HG02763 (cell line): ENCODE data around the gene IGFLR1.

ENCODE experiments used
- ATAC-seq: cut with Tn5 transposase; IDR thresholded peaks from one replicate; pipeline ENCODE4 v1.9.1; 2021; ENCODE audit warnings: mild to moderate bottlenecking, moderate library complexity; ENCODE audit not compliant: unreplicated experiment

IGFLR1 gene

GRCh38 chr19:35755550-35756376 is 13.5 kb upstream of the IGFLR1 start:
- no peak for ATAC-seq

GRCh38 chr19:35755131-35755549 is 12.9 kb upstream of the IGFLR1 start:
- no peak for ATAC-seq

GRCh38 chr19:35754370-35755130 is 12.3 kb upstream of the IGFLR1 start:
- ATAC-seq = no peak

DNA sequence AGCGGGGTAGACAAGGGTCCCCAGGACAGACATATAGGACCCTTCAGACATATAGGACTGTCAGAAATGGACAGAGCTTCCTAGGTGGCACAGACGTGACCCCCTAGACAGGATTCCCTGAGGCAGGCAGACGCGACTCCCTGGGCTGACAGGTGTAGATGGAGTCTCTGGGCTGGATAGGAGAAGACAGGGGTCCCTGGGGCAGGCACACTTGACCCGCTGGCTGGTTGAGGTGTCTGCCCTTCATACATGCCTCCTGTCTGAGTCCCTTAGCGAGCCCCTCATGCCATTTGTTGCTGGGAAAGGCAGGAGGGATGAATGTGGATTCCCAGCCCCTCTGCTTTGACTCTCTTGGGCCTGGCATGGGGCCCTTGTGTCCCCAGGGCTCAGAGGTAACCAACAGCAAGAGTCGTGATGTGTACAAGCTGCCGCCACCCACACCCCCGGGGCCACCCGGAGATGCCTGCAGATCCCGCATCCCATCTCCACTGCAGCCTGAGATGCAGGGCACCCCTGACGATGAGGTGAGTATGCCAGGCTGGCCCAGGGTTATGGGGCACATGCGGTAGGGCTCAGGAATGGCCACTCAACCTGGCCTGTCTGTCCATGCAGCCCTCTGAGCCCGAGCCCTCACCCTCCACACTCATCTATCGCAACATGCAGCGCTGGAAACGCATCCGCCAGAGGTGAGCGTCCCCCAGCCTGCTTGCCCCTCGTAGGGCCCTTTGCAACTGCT is 11.6 kb upstream of the IGFLR1 start:
- no peak for ATAC-seq

DNA sequence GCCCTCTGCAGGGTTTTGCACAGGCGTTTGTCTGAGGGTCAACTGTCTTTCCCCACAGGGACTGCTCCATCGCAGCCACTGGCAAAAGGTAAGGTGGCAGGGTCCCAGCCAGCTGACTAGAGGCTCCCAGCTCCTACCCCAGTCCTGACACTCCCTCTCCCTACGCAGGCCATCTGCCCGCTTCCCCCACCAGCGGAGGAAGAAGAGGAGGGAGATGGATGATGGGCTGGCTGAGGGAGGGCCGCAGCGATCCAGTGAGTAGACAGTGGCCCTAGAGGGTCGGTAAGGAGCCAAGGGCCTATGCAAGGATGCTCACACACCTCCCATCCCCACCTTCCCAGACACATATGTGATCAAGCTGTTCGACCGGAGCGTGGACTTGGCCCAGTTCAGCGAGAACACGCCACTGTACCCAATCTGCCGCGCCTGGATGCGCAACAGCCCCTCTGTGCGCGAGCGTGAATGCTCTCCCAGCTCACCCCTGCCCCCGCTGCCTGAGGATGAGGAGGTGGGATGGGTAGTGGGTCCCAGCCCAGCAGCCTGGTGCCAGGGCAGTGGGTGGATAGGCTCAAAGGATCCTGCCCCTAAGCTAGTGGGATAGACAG is 10.6 kb upstream of the IGFLR1 start:
- ATAC-seq = no peak

DNA sequence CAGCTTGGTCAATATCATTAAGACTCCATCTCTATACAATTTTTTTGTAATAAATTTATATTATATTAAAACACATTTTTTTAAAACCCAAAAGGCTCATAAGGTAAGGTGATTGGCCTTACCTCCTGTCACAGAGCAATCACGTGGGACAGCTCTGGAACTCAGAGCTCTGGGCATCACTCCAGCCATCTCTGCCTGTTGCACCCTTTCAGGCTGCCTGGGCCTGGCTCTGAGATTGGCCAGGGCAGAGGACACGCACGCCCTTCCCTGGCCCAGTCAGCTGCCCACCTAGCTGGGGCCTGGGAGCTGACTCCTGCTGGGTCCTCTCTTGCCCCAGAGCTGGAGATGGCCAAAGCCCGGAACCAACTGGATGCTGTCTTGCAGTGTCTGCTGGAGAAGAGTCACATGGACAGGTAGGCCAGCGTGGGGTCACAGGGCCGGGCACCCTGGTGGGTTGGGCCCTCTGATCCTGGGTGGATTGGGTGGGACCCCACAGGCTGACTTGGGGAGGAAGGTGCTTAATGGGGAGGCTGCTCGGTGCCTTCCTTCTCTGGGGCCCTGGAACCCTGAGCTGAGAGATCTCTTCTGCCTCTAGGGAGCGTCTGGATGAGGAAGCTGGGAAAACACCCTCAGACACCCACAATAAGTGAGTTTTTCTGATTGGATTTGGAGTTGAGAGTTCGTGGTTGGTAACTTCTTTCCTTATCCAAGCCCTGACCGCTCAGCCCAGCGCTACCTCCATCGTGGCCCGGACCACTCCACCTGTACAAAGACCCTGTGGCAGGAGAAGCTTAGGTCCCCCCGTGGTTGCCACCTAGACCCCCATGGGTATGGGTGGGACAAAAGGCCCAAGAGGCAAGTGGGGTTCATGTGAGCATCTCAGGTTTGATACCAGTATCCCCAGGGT is 9.8 kb upstream of the IGFLR1 start:
- no peak for ATAC-seq

- ATAC-seq = no peak
Measured at GRCh38 chr19:35750167-35750566, 7.9 kb upstream of the IGFLR1 start.

GRCh38 chr19:35748106-35749020 is 6.1 kb upstream of the IGFLR1 start, which contains the start of gene LIN37:
Gene LIN37, plus strand, starts transcription at chr19:35748576. Its CDS starts 149 bp downstream, at chr19:35748725.
- ATAC-seq = peak; percentile 77

- no peak for ATAC-seq
Measured at GRCh38 chr19:35746531-35746930, 4.3 kb upstream of the IGFLR1 start.

GRCh38 chr19:35746087-35746462 is 3.8 kb upstream of the IGFLR1 start:
- ATAC-seq = no peak

GRCh38 chr19:35745328-35746086 is 3.3 kb upstream of the IGFLR1 start, which contains the start of the genes PSENEN and U2AF1L4:
Gene PSENEN, plus strand, starts transcription at chr19:35745651. Its CDS starts 280 bp downstream, at chr19:35745931.
Gene U2AF1L4, minus strand, starts transcription at chr19:35745418. Its CDS starts 27 bp downstream, at chr19:35745391.
- peak; percentile 37 for ATAC-seq

DNA sequence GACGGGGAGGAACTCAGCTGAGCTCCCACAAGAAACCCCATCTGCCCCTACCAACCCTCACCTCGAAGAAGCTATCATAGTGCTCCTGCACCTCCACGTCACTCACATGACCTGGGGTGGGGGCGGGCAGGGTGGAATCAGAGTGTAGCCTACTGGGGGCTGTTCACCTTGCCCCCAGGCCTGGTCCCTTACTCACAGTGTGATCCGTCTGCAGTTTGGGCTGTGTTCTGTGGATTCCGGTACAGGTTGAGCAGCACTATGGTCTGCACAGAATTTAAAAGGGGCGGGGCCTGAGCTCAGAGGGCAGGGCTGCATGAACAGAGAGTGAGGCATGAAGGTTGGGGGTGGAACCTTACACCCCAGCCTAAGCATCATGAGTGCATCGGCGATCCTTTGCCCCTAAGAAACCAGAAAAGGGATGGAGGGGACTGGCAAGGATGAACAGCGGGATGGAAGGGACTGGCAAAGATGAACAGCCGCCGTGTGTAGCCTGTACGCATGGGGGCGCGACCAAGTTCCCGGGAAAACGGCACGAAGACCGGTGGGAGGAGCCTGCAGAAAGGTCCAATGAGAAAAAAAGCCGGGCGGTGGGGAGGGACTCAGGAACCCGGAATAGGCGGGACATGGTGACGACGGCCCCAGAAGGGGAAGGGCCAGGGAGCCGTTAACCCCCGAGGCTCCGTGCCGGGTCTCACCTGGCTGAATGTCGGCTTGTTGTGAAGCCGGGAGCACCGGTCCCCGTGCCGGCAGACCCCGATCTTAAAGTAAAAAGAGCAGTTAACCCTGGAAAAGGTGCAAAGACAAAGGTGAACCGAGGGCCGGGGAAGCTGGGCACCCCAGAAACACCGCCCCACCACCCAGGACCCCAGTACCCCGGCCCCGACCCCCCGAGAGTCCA is 2.4 kb upstream of the IGFLR1 start:
- ATAC-seq = no peak

- no peak for ATAC-seq
Measured at GRCh38 chr19:35743640-35744429, 1.6 kb upstream of the IGFLR1 start.

GRCh38 chr19:35741203-35741515 is 1.1 kb downstream of the IGFLR1 start:
- ATAC-seq = no peak

DNA sequence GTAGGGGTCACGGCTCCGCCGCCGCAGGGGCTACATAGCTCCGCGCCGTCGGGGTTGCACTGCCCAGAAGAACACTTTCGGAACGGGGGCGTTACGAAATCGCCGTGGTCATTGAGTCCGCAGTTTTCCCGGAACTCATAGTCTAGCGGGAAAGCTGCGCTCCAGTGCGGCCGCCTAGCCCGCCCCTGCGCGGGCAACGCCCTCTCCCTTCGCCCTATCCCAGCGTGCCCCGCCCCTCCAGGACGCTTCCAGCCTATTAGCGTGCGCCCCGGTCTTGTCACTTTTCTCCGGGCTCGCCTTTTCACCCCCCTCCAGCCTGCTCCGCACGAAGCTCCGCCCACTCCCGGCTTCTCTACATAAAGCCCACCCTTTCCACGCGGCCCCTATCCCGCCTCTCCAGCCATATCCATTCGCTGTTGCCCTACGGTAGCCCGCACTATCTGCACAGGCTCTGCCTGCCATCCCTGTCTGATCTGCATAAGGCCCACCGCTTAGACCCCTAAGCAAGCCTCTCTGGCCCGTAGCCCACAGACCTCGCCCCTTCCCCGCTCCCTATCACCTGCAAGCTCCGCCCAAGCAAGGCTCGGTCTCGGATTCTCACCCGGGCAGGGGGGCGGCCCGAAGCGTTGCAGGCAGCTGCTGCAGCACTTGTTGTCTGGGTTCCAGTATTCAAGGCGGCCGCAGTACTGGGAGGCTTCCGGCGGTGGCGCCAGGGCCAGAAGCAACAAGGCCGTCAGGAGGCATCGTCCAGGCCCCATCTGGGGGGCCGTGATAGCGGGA is 1.6 kb downstream of the IGFLR1 start:
- ATAC-seq = peak; percentile 57

DNA sequence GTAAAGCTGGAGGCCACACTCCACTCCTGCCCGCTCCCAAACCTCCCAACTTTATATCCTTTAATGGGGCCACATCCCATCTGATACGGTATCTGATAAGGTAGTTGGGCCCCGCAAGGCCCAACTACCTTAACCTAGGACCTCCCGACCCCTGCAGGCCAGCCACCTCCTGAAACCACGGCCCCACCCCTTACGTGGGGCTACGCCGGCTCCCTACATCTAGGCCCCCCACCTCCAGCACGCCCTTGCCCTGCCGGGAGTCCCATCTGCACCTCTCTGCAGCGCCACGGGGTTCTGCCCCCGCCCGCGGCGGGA is 2.2 kb downstream of the IGFLR1 start:
- no peak for ATAC-seq
